GM23338 (cell line): ENCODE data around the gene MTRF1. TPM values are rescaled to one million over a fixed set of nuclear protein-coding genes. Genes with fewer than 3 reads are reported as not detected.
A peak's percentile ranks its signal among the peaks of the same experiment; 100 is the strongest.

Source experiments
- ATAC-seq: fragments of 200-7000 bp; cut with Tn5 transposase; 3 replicates; pipeline ENCODE4 v1.9.1; 2020
- DNase-seq: peaks from one replicate; pipeline ENCODE4 v3.0.0-alpha.2; 2015; ENCODE audit warnings: low spot score
- H2AFZ ChIP-seq: fragments of 200-600 bp; sonication (generic); 2 replicates; pipeline ENCODE4 v1.8.0; 2016; ENCODE audit warnings: antibody characterized with exemption, mild to moderate bottlenecking, moderate library complexity
- H3F3A ChIP-seq: fragments of 200-600 bp; sonication (generic); replicated peaks from 2 replicates; pipeline ENCODE4 v1.8.0; 2017; ENCODE audit warnings: antibody characterized with exemption, mixed run types, low read depth
- H3K27ac ChIP-seq: fragments of 200-600 bp; sonication (generic); 2 replicates; pipeline ENCODE4 v1.6.1; 2016; ENCODE audit warnings: low read depth
- H3K27me3 ChIP-seq: fragments of 200-600 bp; sonication (generic); 2 replicates; pipeline ENCODE4 v1.8.0; 2016; ENCODE audit warnings: mild to moderate bottlenecking, mixed run types, moderate library complexity; ENCODE audit not compliant: insufficient read depth
- H3K36me3 ChIP-seq: fragments of 200-600 bp; sonication (generic); 2 replicates; pipeline ENCODE4 v1.8.0; 2016; ENCODE audit warnings: mild to moderate bottlenecking; ENCODE audit not compliant: insufficient read depth
- H3K4me1 ChIP-seq: fragments of 200-600 bp; sonication (generic); 2 replicates; pipeline ENCODE4 v1.8.0; 2016; ENCODE audit warnings: mild to moderate bottlenecking, moderate library complexity; ENCODE audit not compliant: insufficient read depth
- H3K4me2 ChIP-seq: fragments of 200-600 bp; sonication (generic); 2 replicates; pipeline ENCODE4 v1.7.1; 2017; ENCODE audit warnings: mixed run types
- H3K4me3 ChIP-seq: fragments of 200-600 bp; sonication (generic); 2 replicates; pipeline ENCODE4 v1.6.1; 2016; ENCODE audit warnings: mixed run types
- H3K79me2 ChIP-seq: fragments of 200-600 bp; sonication (generic); replicated peaks from 2 replicates; pipeline ENCODE4 v1.8.0; 2017; ENCODE audit warnings: mild to moderate bottlenecking; ENCODE audit not compliant: insufficient read depth
- H3K9me2 ChIP-seq: fragments of 200-600 bp; sonication (generic); 2 replicates; pipeline ENCODE4 v1.8.0; 2017; ENCODE audit not compliant: insufficient read depth
- H4K20me1 ChIP-seq: fragments of 200-600 bp; sonication (generic); replicated peaks from 2 replicates; pipeline ENCODE4 v1.8.0; 2017; ENCODE audit warnings: mild to moderate bottlenecking; ENCODE audit not compliant: insufficient read depth
- H3K27ac Mint-ChIP-seq: 2 replicates; pipeline ENCODE4 v1.8.0; 2020; ENCODE audit warnings: inconsistent platforms, mild to moderate bottlenecking, moderate library complexity, mixed read lengths
- H3K27me3 Mint-ChIP-seq: 3 replicates; pipeline ENCODE4 v1.8.0; 2022; ENCODE audit warnings: low read depth, mild to moderate bottlenecking, moderate library complexity, mixed read lengths, inconsistent platforms; ENCODE audit not compliant: insufficient read depth, poor library complexity
- H3K36me3 Mint-ChIP-seq: 3 replicates; pipeline ENCODE4 v1.8.0; 2021; ENCODE audit warnings: low read depth, mild to moderate bottlenecking, inconsistent platforms, moderate library complexity, mixed read lengths
- H3K4me1 Mint-ChIP-seq: 3 replicates; pipeline ENCODE4 v1.8.0; 2020; ENCODE audit warnings: mild to moderate bottlenecking, inconsistent platforms, mixed read lengths
- H3K4me3 Mint-ChIP-seq: 3 replicates; pipeline ENCODE4 v1.8.0; 2021; ENCODE audit warnings: moderate library complexity, mild to moderate bottlenecking, inconsistent platforms, mixed read lengths
- H3K9me3 Mint-ChIP-seq: 3 replicates; pipeline ENCODE4 v1.8.0; 2020; ENCODE audit warnings: moderate library complexity, mild to moderate bottlenecking, inconsistent platforms, mixed read lengths
- CREB1 ChIP-seq: fragments of 250-450 bp; sonication (Bioruptor Pico); IDR thresholded peaks from 2 replicates; pipeline ENCODE4 v1.5.0; 2020; ENCODE audit warnings: low read depth, mild to moderate bottlenecking, moderate library complexity
- EZH2 ChIP-seq: fragments of 200-600 bp; sonication (generic); IDR thresholded peaks from one replicate; pipeline ENCODE4 v1.8.0; 2017; ENCODE audit warnings: antibody characterized with exemption, mild to moderate bottlenecking, low read depth; ENCODE audit not compliant: unreplicated experiment
- POLR2AphosphoS5 ChIP-seq: IDR thresholded peaks from 2 replicates; pipeline ENCODE4 v1.6.1; 2016; ENCODE audit warnings: antibody characterized with exemption, low read depth
- STAT1 ChIP-seq: IDR thresholded peaks from one replicate; pipeline ENCODE4 v1.6.1; 2016; ENCODE audit warnings: antibody characterized with exemption; ENCODE audit not compliant: unreplicated experiment
- ZNF114 ChIP-seq: fragments of 250-450 bp; sonication (Bioruptor Pico); IDR thresholded peaks from 2 replicates; pipeline ENCODE4 v1.5.0; 2020; ENCODE audit warnings: mild to moderate bottlenecking, moderate library complexity
- polyA plus RNA-seq: library from polyadenylated mRNA; unstranded; fragments of >200 nt; fragmentation: Nextera tagmentation; extraction: Ambion mirVana; gene quantifications from 2 replicates; pipeline ENCODE4 v1.2.1, GENCODE V29; 2016
- total RNA-seq: library from RNA; depleted of rRNA; stranded (reverse); fragments of >200 nt; shearing (Covaris generic); gene quantifications from 2 replicates; pipeline ENCODE4 v1.2.3, GENCODE V29; 2014
- TF ChIP-seq, protein P1 (sequence below): IDR thresholded peaks from 2 replicates; pipeline ENCODE4 v1.6.1; 2016; ENCODE audit warnings: antibody characterized with exemption
- TF ChIP-seq, protein P2 (sequence below): fragments of 250-450 bp; sonication (Bioruptor Pico); IDR thresholded peaks from 2 replicates; pipeline ENCODE4 v1.5.0; 2020; ENCODE audit warnings: mild to moderate bottlenecking, moderate library complexity

The MTRF1 gene
- total and polyA plus RNA-seq, 2 experiments from 2014 or later, result 18.4 to 22.6 TPM

DNA sequence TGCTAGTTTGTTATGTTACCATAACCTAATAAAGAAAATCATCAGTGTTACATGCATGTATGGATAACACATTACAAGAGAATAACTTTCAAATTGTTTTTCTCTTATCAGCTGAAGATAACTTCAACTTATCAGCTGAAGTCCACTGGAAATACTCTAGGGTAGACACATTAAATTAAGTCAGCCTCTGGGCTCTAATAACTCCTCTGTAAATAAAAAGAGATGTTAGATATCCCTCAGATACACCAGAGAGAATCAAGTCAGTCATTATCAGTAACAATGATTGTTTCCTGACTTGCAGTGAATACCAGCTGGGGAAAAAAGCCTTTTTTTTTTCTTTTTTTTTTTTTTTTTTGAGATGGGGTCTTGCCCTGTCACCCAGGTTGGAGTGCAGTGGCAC, 67.4 kb downstream of the MTRF1 start (continued):
- TF ChIP-seq EZH2 (no peak), STAT1 (no peak)

DNA sequence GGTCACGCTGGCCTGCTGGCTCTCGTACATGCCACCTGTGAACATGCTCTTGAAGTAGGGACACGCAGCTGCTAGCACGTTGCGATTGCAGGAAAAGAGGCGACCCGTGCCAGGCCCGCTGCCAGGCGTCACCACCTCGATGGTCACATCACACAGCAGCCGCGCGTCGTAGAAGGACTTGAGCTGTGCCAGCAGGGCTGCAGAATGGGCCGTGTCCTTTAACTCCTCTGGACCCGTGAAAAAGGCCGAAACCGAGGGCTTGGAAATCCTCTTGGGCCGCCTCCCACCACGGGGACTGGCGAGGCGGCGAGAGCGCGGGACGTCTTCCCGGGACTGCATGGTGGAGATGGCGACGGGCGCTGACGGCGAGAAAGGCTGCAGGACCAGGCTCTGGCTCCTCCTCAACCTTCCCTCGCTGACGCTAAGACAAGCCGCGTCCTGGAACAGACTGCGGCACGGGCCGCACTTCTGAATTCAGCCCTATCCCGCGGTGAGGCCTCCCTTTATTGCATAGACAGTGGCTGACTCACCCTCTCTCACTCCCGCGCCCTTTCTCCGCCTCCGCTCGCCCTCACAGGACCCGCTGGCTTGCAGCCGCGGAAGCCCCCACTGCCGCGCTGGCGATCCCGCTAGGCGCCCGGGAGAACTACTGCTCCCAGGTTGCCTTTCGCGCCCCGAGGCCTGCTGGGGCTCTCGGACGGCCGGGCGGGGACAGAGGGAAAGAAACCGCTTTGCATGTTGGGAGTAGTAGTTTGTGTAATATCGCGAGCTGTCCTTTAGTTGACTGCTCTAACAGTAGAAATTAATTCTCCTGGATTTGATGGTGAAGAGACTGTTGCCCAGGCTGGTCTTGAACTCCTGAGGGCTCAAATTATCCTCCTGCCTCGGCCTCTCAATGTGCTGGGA, 69.2 kb downstream of the MTRF1 start, which contains the start of gene KBTBD7:
KBTBD7 (minus strand) TSS at position 651 of the 906 bp plus-strand sequence; CDS start at position 339, 312 bp downstream.
- Histone ChIP-seq H3K79me2 (peaks cover 13% of the 10 kb centered on the region), H3K27ac (peak within 1 kb of the TSS; percentile 85; the same call in 1 of the 2 replicates), H3K27me3 (no peaks in the 10 kb centered on the region), H2AFZ (peak within 1 kb of the TSS; percentile 91), H3K4me2 (peak within 1 kb of the TSS; percentile 80), H3K4me3 (peak within 1 kb of the TSS; percentile 71), H3F3A (no peaks in the 10 kb centered on the region), H3K9me2 (no peaks in the 10 kb centered on the region), H4K20me1 (no peaks in the 10 kb centered on the region), H3K36me3 (no peaks in the 10 kb centered on the region), H3K4me1 (0 out of 2 replicates have a peak, but pooled peaks cover 3% of the 10 kb centered on the region)
- peaks cover 12% of the 10 kb centered on the region for H3K27me3 Mint-ChIP-seq
- peaks cover 14% of the 10 kb centered on the region; the same call in 2 of the 3 replicates for H3K9me3 Mint-ChIP-seq
- H3K4me3 Mint-ChIP-seq, result peak within 1 kb of the TSS; percentile 90
- ATAC-seq, result peak; percentile 98
- TF ChIP-seq ZNF114 (CRISPR knock-in tag) (no peak), EZH2 (no peak), CREB1 (CRISPR knock-in tag) (peak; percentile 59; the same call in 1 of the 2 replicates), POLR2AphosphoS5 (peak; percentile 84)
- TF ChIP-seq, protein P1, sequence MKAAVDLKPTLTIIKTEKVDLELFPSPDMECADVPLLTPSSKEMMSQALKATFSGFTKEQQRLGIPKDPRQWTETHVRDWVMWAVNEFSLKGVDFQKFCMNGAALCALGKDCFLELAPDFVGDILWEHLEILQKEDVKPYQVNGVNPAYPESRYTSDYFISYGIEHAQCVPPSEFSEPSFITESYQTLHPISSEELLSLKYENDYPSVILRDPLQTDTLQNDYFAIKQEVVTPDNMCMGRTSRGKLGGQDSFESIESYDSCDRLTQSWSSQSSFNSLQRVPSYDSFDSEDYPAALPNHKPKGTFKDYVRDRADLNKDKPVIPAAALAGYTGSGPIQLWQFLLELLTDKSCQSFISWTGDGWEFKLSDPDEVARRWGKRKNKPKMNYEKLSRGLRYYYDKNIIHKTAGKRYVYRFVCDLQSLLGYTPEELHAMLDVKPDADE, result peak; percentile 99
- peak within 1 kb of the TSS; percentile 96 for H3K27ac Mint-ChIP-seq
- H3K36me3 Mint-ChIP-seq, result peaks cover 23% of the 10 kb centered on the region
- peak; percentile 98 for DNase-seq
- H3K4me1 Mint-ChIP-seq, result peaks cover 18% of the 10 kb centered on the region

DNA sequence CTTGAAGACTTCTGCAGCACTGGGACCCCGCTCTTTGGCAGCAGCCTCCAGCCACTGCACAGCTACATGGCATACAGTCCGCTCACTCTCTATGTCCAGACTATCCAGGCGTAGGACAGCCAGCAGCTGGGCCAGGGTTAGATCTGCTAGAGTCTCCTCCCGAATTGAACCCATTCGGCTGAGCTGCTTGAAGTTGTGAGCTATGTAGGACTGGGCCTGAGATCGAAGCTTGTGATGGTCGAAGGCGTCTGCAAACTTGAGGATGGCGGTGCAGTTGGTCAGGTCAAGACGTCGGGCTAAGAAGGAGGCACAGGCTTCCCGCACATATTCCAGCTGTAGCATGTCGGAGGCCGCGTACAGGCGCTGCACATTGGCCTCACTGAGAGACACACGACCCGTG, 69.9 kb downstream of the MTRF1 start:
- no peak overlapping the region for H3K27ac ChIP-seq
- no peaks in the 10 kb centered on the region for H3K27me3 ChIP-seq
- H3K4me3 ChIP-seq, result peak overlapping the region; percentile 71
- Mint-ChIP-seq H3K27ac (peak overlapping the region; percentile 96; the same call in 1 of the 2 replicates), H3K4me3 (peak overlapping the region; percentile 90), H3K27me3 (peaks cover 12% of the 10 kb centered on the region), H3K36me3 (peaks cover 23% of the 10 kb centered on the region), H3K9me3 (peaks cover 14% of the 10 kb centered on the region; the same call in 2 of the 3 replicates), H3K4me1 (peaks cover 18% of the 10 kb centered on the region)
- H3F3A ChIP-seq, result no peaks in the 10 kb centered on the region
- H3K36me3 ChIP-seq, result no peaks in the 10 kb centered on the region
- peak overlapping the region; percentile 80 for H3K4me2 ChIP-seq
- no peak overlapping the region for H2AFZ ChIP-seq
- DNase-seq (no peak), ATAC-seq (no peak)
- H3K4me1 ChIP-seq, result 0 out of 2 replicates have a peak, but pooled peaks cover 3% of the 10 kb centered on the region
- H3K9me2 ChIP-seq, result no peaks in the 10 kb centered on the region
- H3K79me2 ChIP-seq, result peaks cover 13% of the 10 kb centered on the region
- H4K20me1 ChIP-seq, result no peaks in the 10 kb centered on the region
- no peak for TF ChIP-seq STAT1
- TF ChIP-seq, protein P2, sequence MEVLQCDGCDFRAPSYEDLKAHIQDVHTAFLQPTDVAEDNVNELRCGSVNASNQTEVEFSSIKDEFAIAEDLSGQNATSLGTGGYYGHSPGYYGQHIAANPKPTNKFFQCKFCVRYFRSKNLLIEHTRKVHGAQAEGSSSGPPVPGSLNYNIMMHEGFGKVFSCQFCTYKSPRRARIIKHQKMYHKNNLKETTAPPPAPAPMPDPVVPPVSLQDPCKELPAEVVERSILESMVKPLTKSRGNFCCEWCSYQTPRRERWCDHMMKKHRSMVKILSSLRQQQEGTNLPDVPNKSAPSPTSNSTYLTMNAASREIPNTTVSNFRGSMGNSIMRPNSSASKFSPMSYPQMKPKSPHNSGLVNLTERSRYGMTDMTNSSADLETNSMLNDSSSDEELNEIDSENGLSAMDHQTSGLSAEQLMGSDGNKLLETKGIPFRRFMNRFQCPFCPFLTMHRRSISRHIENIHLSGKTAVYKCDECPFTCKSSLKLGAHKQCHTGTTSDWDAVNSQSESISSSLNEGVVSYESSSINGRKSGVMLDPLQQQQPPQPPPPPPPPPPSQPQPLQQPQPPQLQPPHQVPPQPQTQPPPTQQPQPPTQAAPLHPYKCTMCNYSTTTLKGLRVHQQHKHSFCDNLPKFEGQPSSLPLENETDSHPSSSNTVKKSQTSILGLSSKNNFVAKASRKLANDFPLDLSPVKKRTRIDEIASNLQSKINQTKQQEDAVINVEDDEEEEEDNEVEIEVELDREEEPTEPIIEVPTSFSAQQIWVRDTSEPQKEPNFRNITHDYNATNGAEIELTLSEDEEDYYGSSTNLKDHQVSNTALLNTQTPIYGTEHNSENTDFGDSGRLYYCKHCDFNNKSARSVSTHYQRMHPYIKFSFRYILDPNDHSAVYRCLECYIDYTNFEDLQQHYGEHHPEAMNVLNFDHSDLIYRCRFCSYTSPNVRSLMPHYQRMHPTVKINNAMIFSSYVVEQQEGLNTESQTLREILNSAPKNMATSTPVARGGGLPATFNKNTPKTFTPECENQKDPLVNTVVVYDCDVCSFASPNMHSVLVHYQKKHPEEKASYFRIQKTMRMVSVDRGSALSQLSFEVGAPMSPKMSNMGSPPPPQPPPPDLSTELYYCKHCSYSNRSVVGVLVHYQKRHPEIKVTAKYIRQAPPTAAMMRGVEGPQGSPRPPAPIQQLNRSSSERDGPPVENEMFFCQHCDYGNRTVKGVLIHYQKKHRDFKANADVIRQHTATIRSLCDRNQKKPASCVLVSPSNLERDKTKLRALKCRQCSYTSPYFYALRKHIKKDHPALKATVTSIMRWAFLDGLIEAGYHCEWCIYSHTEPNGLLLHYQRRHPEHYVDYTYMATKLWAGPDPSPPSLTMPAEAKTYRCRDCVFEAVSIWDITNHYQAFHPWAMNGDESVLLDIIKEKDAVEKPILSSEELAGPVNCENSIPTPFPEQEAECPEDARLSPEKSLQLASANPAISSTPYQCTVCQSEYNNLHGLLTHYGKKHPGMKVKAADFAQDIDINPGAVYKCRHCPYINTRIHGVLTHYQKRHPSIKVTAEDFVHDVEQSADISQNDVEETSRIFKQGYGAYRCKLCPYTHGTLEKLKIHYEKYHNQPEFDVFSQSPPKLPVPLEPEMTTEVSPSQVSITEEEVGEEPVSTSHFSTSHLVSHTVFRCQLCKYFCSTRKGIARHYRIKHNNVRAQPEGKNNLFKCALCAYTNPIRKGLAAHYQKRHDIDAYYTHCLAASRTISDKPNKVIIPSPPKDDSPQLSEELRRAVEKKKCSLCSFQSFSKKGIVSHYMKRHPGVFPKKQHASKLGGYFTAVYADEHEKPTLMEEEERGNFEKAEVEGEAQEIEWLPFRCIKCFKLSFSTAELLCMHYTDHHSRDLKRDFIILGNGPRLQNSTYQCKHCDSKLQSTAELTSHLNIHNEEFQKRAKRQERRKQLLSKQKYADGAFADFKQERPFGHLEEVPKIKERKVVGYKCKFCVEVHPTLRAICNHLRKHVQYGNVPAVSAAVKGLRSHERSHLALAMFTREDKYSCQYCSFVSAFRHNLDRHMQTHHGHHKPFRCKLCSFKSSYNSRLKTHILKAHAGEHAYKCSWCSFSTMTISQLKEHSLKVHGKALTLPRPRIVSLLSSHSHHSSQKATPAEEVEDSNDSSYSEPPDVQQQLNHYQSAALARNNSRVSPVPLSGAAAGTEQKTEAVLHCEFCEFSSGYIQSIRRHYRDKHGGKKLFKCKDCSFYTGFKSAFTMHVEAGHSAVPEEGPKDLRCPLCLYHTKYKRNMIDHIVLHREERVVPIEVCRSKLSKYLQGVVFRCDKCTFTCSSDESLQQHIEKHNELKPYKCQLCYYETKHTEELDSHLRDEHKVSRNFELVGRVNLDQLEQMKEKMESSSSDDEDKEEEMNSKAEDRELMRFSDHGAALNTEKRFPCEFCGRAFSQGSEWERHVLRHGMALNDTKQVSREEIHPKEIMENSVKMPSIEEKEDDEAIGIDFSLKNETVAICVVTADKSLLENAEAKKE (CRISPR knock-in tag), result no peak
